Activated CD8-positive, alpha-beta memory T cell treated with anti-CD3 and anti-CD28 coated beads for 36 hours (primary cell): Measurements from ENCODE around the gene ZDHHC14. TPM values are rescaled to one million over a fixed set of nuclear protein-coding genes. Genes with fewer than 3 reads are reported as not detected.

Source experiments
- CTCF ChIA-PET: fragments of 350-600 bp; sonication (Branson Sonifier 250); formaldehyde crosslinking; loops from one replicate; lab custom pipeline; 2021; ENCODE audit warnings: antibody characterized with exemption; lab: Charles Lee
- POLR2A ChIA-PET: fragments of 350-600 bp; sonication (Branson Sonifier 250); formaldehyde crosslinking; loops from one replicate; lab custom pipeline; 2021; ENCODE audit warnings: antibody characterized with exemption; lab: Charles Lee
- total RNA-seq, 2 experiments: library from RNA; stranded (reverse); gene quantifications; one replicate each; pipeline ENCODE4 v1.2.3, GENCODE V29; 2021

The ZDHHC14 gene
- total RNA-seq, 2 experiments from 2014 or later = 6.5 to 7.2 TPM

DNA sequence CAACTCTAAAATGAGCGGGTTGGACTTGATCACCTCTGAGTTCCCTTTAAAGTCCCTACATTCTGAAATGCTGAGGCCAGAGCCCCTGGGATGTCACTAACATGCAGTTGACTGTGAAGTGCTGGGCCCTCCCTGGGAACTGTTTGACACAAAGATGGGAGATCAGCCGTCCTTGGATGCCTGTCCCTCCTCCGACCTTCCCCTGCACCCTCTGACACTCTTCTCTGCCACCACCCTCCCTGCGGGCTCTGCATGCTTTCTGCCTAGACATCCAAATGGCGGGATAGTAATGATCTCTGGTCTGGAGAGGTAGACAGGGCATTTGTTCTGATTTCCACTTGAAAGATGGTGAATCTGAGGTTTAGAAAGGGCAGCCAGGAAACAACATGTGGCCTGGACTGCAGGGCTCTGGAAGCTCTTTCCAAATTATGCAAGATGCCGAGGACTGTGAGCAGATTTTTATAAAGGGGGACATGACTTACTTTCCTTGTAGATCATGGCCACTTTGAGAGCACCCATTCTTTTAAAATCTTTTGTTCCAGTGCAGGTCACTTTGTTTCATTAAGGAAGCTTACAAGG is 113.2 kb downstream of the ZDHHC14 start:
- CTCF ChIA-PET = no interaction called here
- POLR2A ChIA-PET = no interaction called here

DNA sequence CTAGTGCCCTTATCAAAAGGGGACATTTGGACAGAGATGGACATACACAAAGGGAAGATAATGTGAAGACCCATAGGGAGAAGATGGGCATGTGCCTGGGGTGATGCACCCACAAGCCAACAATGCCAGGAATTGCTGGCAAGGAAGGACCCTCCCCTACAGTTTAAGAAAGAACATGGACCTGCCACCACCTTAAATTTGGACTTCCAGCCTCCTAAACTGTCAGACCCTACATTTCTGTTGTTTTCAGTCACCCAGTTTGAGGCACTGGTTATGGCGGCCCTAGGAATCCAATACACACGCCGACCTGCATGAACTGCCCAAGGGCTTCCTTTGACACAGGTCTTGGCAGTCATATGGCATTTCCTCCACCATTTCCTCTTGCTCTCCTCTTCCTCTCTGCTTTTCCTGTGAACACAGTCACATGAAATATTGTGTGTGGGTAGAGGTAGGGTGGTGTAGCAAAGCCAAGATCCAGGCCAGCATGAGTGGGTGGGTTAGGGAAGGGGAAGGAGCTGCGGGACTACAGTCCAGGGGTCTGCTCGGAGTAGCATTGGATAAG is 115.6 kb downstream of the ZDHHC14 start:
- CTCF ChIA-PET = no interaction called here
- POLR2A ChIA-PET = no interaction called here

DNA sequence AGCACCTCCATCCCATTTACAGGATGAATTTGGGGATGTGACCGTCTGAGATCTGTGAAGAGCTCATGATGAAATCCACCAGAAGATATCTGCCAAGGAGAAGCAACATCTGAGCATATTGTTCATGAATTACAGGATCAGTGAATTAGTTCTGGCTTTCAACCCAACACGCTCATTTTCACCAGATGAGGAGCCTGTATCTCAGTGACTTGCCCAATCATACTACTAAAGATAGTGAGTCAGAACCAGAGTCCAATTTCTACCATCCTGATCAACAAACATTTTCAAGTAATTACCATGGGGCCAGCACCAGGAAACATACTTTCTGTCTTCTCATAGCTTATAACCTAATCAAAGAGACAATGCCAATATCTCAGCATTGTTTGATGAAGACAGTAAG is 116.6 kb downstream of the ZDHHC14 start:
- ChIA-PET CTCF (no interaction called here), POLR2A (no interaction called here)

DNA sequence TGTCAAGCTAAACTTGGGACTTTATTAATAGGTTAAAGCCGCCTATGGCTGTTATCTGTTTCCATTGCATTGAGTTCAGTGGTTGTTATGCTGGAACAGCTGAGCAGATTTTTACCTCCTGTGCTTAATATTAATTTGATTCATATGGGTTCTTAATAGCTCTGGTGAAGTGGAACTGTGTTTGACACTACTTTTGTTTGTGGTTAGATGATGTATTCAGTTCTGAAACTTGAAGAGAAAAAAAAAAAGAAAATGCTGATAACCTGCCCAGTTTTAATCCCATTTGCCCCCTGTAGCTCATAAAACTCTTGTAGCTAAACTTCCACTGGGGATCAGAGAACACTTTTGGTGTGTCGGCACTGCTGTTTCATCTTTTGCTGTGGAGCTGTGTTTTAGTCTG is 117.8 kb downstream of the ZDHHC14 start:
- ChIA-PET POLR2A (interaction anchor here (0.9 kb wide), 2 partner anchors 71 to 369 kb away, joined by 4 to 7 read pairs; no protein-coding TSS in a partner anchor), CTCF (no interaction called here)

DNA sequence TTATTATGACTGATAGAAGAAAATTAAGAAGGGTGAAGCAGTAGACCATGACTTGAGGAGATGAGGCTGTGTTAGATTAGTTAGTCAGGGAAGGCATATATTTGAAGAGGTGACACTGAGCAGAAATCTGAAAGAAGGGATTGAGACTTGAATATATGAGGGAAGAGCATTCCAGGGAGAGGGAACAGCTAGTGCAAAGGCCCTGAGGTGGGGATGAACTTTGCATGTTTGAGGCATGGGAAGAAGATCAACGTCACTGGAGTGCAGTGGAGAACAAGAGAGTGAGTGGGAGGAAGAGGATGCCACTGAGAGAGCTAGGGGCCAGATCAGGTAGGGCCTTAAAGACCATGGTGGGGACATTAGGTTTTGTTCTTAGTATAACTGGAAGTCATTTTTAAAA is 119.0 kb downstream of the ZDHHC14 start:
- ChIA-PET CTCF (no interaction called here), POLR2A (no interaction called here)

DNA sequence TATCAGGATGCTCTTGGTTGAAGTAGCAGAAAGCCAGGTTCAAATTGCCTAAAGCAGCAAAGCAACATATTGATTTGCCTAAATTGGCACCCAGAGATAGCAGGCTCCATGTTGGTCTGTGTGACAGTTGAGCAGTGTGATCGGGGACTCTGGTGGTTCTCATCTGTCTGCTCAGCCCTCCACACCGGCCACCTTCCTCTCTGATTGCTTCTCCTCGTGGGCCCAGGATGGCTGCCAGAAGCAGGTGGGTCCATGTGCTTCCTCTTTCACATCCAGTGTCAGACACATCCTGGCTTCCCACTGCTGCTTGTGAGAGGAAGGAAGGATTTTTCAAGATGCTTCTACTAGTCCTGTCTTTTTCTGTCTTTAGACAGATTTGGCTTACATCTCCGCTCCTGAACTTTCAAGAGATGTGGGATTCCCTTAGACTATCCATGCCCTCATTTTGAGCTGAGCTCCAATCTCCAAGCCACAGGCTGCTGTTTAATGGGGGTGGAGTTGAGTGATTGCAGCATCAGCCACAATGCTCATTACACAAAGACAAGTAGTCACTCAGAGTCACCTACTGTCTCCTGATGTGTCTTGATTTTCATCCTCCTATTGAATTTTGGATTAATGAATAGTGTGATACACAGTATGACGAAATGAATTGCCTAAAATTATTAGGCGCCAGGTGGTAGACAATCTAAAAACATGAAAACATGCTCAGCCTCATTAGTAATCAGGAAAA is 122.2 kb downstream of the ZDHHC14 start:
- CTCF ChIA-PET = no interaction called here
- POLR2A ChIA-PET = no interaction called here

DNA sequence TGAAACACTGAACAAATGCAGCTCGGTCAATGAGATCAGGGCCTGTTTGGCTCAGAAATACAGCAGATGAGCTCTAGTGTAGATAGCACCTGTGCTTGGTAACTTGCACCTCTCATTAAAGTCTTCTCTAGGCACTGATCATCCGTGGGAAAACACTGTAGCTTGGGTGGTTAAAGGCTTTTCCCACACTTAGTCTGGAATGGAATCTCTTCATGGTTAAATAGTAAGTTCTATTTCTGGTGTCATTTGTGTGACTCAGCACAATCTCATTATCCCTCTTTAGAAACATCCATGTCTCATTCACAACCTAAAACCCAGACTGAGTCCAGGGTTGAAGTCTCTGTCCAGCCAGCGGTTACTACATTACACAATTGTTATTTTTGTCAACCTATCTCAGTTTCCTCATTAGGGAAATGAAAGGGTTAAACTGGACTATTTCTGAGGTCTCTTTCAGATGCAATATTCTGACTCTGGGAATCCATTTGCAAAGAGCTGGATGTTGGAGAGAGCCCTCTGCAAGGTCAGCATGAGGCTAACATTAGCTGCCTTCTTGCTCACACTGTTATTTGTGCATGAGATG is 125.0 kb downstream of the ZDHHC14 start:
- ChIA-PET CTCF (interaction anchor here (0.6 kb wide), 1 partner anchor 820 kb away, joined by 4 read pairs; no protein-coding TSS in a partner anchor), POLR2A (no interaction called here)

DNA sequence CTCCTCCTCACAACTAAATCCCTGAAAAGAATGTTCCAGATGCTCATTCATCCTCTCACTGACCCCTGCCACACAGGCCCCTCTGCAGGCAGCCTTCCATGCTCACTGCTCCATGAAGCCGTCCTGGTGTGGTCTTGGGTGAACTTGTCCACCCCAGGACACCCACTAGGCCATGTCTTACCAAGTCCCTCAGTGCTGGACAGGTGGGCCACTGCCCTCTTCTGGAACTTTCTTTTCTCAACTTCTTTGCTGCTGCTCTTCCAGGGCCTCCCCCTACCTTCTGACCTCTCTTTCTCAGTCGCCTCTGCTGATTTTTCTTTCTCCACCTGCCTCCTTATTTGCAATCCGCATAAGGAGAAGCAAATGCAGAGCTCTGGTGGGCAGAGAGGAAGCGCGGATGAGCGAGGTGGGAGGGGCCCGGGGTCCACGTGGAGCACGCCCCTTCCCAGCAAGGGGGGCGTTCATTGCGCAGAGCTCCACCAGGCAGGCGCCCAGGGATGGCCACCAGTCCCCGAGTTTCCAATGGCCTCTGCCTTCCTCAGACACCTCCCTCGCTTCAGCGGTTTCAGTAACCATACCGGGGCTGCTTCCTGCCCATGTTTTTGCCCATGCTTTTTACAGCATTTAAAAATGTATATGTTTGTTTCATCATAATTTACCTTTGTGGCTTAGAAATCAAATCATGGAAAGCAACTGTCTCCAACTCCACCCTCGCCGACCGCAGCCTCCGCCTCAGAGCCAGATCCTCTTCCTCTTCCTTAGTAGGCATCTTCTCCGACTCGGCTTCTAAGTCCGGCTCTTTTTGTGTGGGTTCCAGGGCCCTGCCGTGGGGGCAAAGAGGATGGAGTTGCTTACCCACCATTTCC is 129.6 kb downstream of the ZDHHC14 start:
- POLR2A ChIA-PET = no interaction called here
- CTCF ChIA-PET = no interaction called here

DNA sequence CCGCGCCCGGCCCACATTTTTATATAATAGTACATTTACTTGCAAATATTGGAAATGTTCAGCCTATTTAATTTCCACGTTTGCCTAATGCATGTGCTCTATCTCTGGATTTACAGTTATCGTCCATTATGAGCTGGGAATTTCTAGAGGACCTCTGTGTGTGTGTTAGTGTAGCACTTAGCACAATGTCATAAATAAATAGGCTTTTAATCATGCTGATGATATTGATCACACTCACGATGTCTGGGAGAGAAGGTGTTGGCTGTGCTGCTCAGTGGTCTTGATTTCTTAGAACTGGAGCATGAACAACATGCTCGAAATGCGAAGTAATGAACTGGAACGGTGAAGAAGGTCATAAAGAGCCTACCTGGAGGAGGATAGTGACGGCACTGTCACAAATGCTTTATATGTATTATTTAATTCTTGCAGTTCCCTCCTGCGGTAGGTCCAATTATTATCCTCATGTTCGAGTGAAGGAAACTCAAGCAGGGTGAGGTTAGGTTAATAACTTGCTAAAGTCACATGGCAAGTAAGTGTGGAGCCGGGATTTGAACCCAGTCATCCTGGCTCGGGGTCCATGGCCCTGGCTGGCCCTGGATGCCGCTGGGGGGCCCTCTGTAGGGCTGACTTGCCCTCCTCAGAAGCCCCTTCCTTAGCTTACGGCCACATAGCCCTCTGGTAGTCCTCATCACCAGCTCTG is 130.8 kb downstream of the ZDHHC14 start:
- ChIA-PET POLR2A (no interaction called here), CTCF (no interaction called here)

DNA sequence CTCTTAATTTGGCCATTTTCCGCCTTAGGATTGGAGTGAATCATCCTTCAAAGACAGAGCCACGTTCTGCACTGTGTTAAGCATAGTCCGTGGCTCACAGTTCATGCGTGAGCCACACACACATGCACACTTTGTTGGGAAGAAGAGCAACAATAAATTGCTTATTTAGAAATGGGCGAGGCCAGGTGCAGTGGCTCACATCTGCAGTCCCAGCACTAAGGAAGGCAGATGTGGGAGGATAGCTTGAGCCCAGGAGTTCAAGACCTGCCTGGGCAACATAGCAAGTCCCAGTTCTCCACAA is 131.3 kb downstream of the ZDHHC14 start:
- ChIA-PET POLR2A (no interaction called here), CTCF (no interaction called here)

DNA sequence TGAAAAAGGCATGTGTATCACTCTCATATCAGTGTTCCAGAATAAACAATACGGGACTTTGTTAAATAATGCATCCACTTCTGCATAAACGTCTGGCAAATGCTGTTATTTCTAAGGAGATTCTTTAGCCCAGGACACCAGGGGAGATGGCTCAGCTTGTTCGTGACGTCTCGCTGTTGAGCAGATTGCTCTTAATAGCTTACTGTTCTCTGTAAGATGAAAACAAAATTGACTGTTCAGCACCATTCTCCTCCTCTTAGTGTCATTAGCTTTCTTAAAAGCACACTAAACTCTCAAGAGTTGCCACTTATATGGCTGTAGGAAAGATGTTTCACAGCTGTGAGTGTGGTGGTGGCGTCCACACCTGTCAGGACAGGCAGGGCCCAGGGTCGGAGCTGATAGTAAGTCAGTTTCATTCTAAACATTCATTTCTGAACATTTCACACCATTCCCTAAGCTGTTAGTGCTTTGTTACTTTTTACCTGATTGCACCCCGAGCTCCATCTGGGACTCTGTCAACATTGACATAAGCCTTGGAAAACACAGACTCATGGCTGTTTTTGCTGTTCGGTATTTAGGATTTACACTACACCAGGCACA is 132.1 kb downstream of the ZDHHC14 start:
- POLR2A ChIA-PET = no interaction called here
- CTCF ChIA-PET = no interaction called here

DNA sequence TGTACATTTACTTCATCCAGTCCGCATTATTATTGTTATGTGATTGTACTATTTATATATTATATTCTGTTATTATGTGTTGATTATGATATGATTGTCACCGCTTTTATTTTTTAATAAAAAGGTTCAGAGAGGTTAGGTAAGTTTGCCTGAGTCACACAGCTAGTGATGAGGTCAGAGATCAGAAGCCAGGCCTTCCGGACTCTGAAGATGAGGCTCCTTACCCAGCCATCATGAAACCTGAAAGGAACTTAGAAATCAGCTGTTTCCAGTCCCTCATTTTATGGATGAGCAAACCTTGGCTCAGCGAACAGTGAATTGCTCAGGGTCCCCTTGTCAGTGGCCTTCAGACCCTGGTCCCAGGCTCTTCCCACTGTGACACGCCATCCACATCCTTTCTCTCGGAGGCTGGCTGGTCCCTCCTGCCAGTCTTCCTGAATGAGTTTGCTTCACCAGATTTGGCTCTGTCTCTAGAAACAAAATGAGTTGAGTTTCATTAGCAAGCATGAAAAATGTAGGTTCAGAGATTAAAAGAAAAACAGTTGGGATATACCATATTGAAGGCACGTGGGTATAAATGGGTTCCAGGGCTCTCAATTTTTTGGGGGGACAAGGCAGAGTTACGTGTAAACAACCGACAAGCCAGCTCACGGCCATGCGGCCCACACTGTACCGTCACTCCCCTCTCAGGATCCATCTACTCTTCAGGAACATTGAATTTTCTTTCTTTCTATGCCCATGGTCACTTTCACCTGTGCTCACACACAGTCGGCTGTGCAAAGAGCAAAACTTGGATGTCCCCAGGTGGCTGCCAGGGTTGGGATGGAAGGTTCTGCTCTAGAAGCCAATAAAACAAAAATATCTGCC is 132.9 kb downstream of the ZDHHC14 start:
- POLR2A ChIA-PET = no interaction called here
- CTCF ChIA-PET = no interaction called here

DNA sequence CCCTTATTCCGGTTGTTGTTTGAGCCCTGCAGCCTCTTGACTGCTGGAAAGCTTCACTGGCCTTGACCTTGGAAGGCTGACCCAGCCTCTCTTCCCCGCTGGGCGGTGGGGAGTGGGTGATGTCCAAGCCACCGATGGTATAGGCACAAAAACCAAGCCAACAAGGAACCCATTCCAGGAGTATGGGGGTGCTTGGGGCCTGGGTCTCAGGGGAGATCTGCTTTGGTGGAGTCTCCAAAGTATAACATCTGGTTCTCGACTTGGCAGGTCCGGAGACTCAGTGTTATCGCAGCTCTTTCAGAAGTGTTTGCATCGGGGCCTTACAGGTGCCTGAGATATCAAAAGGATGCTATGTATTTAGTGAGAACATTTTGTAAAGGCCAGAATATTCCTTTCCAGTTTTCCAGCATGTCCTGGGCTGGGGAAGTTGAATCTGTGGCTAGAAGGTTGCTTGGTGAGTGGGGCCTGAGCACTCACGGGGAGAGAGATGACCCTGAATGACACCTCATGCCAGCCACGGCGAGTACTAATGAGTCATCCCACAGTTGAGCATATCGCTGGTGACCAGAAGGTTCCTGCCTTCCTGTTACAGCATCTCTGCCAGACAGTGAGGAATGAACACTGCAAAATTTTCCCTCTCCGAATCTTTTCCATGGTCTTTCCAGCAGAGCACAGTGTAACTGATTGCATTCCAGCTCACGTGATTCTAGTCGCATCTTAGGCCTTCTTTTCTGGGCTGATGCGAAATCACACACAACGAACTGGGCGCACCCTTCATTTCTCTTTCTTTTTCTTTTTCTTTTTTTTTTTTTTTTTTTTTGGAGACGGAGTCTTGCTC is 133.9 kb downstream of the ZDHHC14 start:
- CTCF ChIA-PET = no interaction called here
- POLR2A ChIA-PET = no interaction called here

DNA sequence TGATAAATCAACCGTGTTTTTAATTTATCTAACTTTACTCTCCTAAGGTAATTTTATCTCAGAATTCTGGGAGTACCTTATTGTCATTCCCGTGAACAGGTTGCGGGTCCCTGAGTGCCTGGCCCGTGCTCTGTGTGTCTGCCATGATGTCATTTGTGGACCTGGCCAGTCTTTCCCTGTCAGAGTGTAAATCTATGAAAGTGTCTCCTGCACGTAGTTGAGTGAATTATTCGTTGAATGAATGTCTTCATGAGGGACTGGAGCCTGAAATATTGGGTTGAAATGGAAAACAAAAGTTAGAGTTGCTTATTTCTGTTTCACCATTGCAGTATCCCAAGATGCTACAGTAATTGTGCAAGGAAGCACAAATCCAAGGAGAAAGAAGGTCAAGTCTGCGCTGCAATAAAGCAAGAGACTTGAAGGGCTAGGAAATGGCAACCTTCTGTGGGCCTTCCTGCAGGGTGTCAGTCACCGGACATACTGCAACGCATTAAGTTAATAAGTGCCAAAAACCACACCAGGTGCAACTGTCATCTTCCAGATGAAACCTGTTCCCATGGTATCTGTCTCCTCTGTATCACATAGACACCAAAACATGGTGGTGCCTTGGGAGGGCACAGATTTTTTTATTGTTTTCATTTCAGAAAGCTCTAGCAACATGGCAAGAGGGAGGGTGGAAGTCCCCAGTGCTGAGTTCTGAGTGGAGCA is 135.5 kb downstream of the ZDHHC14 start:
- CTCF ChIA-PET = no interaction called here
- POLR2A ChIA-PET = no interaction called here

DNA sequence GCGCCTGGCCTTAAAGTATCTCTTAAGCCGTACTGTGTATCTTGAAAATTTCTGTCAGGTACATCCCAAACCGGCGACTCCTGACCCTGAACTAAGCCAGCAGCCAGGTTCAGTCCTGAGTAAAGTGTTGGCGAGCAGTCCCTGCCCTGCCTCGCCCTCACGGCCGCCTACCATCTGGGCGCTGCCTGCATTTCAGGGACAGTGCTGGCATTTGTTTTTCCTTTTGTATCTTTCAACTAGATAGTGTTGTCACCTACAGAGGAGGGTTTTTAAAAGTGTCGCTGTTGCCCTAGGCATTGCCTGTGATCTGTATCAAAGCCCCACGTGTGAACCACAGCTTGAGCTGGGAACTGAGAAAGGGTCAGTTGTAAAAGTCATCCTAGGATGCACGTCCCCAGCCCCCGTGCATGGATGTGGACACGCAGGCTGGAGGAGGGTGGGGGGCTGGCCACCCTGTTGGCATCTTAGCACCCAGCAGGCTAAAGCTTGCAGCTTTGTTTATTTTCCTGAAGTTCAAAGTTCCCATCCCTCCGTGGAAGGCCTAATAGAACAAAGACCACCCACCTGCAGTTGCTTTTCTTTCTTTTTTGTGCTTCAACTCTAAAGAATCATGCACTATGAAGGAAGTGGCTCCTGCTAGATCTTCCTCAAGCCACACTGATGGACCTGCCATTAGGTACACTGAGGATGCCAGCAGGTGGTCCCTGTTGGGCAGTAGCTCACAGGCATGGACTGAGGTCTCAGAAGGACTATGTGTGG is 136.8 kb downstream of the ZDHHC14 start:
- ChIA-PET POLR2A (no interaction called here), CTCF (no interaction called here)
